LHCN-M2 (cell line): ENCODE data around the gene TSHZ2. TPM values are rescaled to one million over a fixed set of nuclear protein-coding genes. Genes with fewer than 3 reads are reported as not detected.

Experiments
- DNase-seq: peaks from one replicate; pipeline ENCODE4 v3.0.0-alpha.2; 2012; ENCODE audit warnings: low read depth
- total RNA-seq: library from RNA; depleted of rRNA; stranded (reverse); fragments of >200 nt; gene quantifications from 2 replicates; pipeline ENCODE4 v1.2.3, GENCODE V29; 2014

The TSHZ2 gene
- total RNA-seq, 1 experiment from 2014 or later = not detected

GRCh38 chr20:53279735-53280134 is 307.6 kb downstream of the TSHZ2 start:
- DNase-seq = no peak

GRCh38 chr20:53281557-53282117 is 309.5 kb downstream of the TSHZ2 start:
- DNase-seq = no peak

- no peak for DNase-seq
These were observed 310.2 kb downstream of the TSHZ2 start for GRCh38 chr20:53282217-53282955.

GRCh38 chr20:53283011-53283410 is 310.9 kb downstream of the TSHZ2 start:
- DNase-seq = no peak

GRCh38 chr20:53283597-53283996 is 311.4 kb downstream of the TSHZ2 start:
- DNase-seq = no peak

GRCh38 chr20:53284256-53284655 is 312.1 kb downstream of the TSHZ2 start:
- DNase-seq = no peak

- DNase-seq = no peak
These were observed 312.5 kb downstream of the TSHZ2 start for GRCh38 chr20:53284696-53285095.

GRCh38 chr20:53287357-53288042 is 315.3 kb downstream of the TSHZ2 start:
- no peak for DNase-seq

GRCh38 chr20:53291548-53291947 is 319.4 kb downstream of the TSHZ2 start:
- DNase-seq = no peak

- DNase-seq = no peak
These were observed 320.2 kb downstream of the TSHZ2 start for GRCh38 chr20:53292347-53292746.

GRCh38 chr20:53294804-53295203 is 322.6 kb downstream of the TSHZ2 start:
- no peak for DNase-seq

GRCh38 chr20:53296025-53296424 is 323.9 kb downstream of the TSHZ2 start:
- no peak for DNase-seq

- DNase-seq = no peak
These were observed 324.4 kb downstream of the TSHZ2 start for GRCh38 chr20:53296451-53297153.

- DNase-seq = no peak
These were observed 325.0 kb downstream of the TSHZ2 start for GRCh38 chr20:53297154-53297529.

- no peak for DNase-seq
These were observed 326.1 kb downstream of the TSHZ2 start for GRCh38 chr20:53298260-53298659.

GRCh38 chr20:53298911-53299310 is 326.8 kb downstream of the TSHZ2 start:
- no peak for DNase-seq

GRCh38 chr20:53299831-53300230 is 327.7 kb downstream of the TSHZ2 start:
- no peak for DNase-seq

- DNase-seq = no peak
These were observed 329.7 kb downstream of the TSHZ2 start for GRCh38 chr20:53301869-53302268.

- DNase-seq = no peak
These were observed 330.7 kb downstream of the TSHZ2 start for GRCh38 chr20:53302695-53303412.

- no peak for DNase-seq
These were observed 331.2 kb downstream of the TSHZ2 start for GRCh38 chr20:53303413-53303760.

GRCh38 chr20:53304146-53304545 is 332.0 kb downstream of the TSHZ2 start:
- DNase-seq = no peak
